Hepatocyte (in vitro differentiated cells): ENCODE results near the gene BORCS5. TPM values are rescaled to one million over a fixed set of nuclear protein-coding genes. Genes with fewer than 3 reads are reported as not detected.

Source experiments
- DNase-seq: peaks from one replicate; pipeline ENCODE4 v3.0.0-alpha.2; 2016; ENCODE audit warnings: low spot score
- H2AFZ ChIP-seq: fragments of 200-600 bp; sonication (generic); 2 replicates; pipeline ENCODE4 v1.6.0; 2016; ENCODE audit warnings: antibody characterized with exemption, mild to moderate bottlenecking
- H3K27ac ChIP-seq: fragments of 200-600 bp; sonication (generic); 2 replicates; pipeline ENCODE4 v1.5.1; 2016; ENCODE audit warnings: mild to moderate bottlenecking
- H3K27me3 ChIP-seq: fragments of 200-600 bp; sonication (generic); 2 replicates; pipeline ENCODE4 v1.6.1; 2016
- H3K36me3 ChIP-seq: fragments of 200-600 bp; sonication (generic); replicated peaks from 2 replicates; pipeline ENCODE4 v1.5.1; 2016; ENCODE audit warnings: low read depth; ENCODE audit not compliant: insufficient read depth
- H3K4me1 ChIP-seq: fragments of 200-600 bp; sonication (generic); 2 replicates; pipeline ENCODE4 v1.5.1; 2016; ENCODE audit warnings: mild to moderate bottlenecking, moderate library complexity; ENCODE audit not compliant: insufficient read depth
- H3K4me2 ChIP-seq: fragments of 200-600 bp; sonication (generic); 2 replicates; pipeline ENCODE4 v1.6.0; 2016
- H3K4me3 ChIP-seq: fragments of 200-600 bp; sonication (generic); 2 replicates; pipeline ENCODE4 v1.5.1; 2016; ENCODE audit warnings: mild to moderate bottlenecking
- H3K79me2 ChIP-seq: fragments of 200-600 bp; sonication (generic); 2 replicates; pipeline ENCODE4 v1.6.0; 2017; ENCODE audit warnings: mild to moderate bottlenecking
- H3K9me2 ChIP-seq: fragments of 200-600 bp; sonication (generic); replicated peaks from 2 replicates; pipeline ENCODE4 v1.6.0; 2017; ENCODE audit warnings: mild to moderate bottlenecking; ENCODE audit not compliant: insufficient read depth
- H3K9me3 ChIP-seq: fragments of 200-600 bp; sonication (generic); 2 replicates; pipeline ENCODE4 v1.5.1; 2016; ENCODE audit warnings: low read depth, mild to moderate bottlenecking
- H4K20me1 ChIP-seq: fragments of 200-600 bp; sonication (generic); 2 replicates; pipeline ENCODE4 v1.6.0; 2016; ENCODE audit warnings: mild to moderate bottlenecking; ENCODE audit not compliant: insufficient read depth, poor library complexity, severe bottlenecking
- EZH2 ChIP-seq: fragments of 200-600 bp; sonication (generic); IDR thresholded peaks from 2 replicates; pipeline ENCODE4 v1.6.1; 2016; ENCODE audit warnings: antibody characterized with exemption, mild to moderate bottlenecking, borderline replicate concordance
- EZH2phosphoT487 ChIP-seq: fragments of 200-600 bp; sonication (generic); IDR thresholded peaks from one replicate; pipeline ENCODE4 v1.6.1; 2018; ENCODE audit warnings: antibody characterized with exemption, mild to moderate bottlenecking, low read depth, moderate library complexity; ENCODE audit not compliant: unreplicated experiment, severe bottlenecking
- WGBS: methylation state at CpG from one replicate; pipeline ENCODE4 v1.1.6; 2016; ENCODE audit warnings: low lambda C conversion rate; ENCODE audit errors: missing lambda C conversion rate; 5-methylcytosine and 5-hydroxymethylcytosine counted together
- polyA plus RNA-seq: library from polyadenylated mRNA; unstranded; fragments of >200 nt; fragmentation: Nextera tagmentation; extraction: Ambion mirVana; gene quantifications from 2 replicates; pipeline ENCODE4 v1.2.1, GENCODE V29; 2016
- total RNA-seq: library from RNA; depleted of rRNA; stranded (reverse); fragments of >200 nt; gene quantifications from 2 replicates; pipeline ENCODE4 v1.2.3, GENCODE V29; 2014
- TF ChIP-seq, protein P1 (sequence below): fragments of 200-600 bp; sonication (generic); IDR thresholded peaks from 2 replicates; pipeline ENCODE4 v1.5.1; 2016; ENCODE audit warnings: antibody characterized with exemption, mild to moderate bottlenecking; ENCODE audit not compliant: poor library complexity

The BORCS5 gene
- total and polyA plus RNA-seq, 2 experiments from 2014 or later = 6.6 to 11.2 TPM

DNA sequence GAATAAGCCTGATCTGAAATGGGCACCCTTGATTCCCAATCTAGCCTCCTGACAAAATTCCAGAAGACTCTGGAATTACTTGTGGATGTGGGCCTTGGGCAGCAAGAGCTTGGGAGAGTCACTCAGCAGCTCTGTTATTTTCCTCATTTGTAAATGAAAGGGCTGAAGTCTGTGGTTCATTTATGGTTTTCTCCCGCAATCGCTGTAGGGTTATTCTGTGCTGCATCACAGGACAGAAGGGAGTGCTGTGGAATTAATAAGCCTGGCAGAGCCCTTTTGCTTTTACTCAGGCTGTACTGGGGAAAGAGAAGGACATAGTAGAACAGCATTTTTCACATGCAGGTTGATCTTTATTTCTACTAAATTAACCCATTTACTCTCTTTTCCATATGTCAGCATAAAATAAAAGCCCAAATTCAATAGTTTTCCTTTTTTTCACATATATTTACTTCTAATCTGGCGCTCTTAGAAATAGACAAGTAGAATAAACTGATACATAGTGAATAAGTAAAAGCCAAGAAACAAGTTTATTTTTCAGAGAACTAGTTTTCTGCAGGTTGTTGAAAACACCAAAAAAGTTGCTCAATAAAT is 156.6 kb downstream of the BORCS5 start:
- no peaks in the 10 kb centered on the region for H4K20me1 ChIP-seq
- peaks cover 6% of the 10 kb centered on the region for H3K4me1 ChIP-seq
- no peak for TF ChIP-seq EZH2phosphoT487
- TF ChIP-seq, protein P1, sequence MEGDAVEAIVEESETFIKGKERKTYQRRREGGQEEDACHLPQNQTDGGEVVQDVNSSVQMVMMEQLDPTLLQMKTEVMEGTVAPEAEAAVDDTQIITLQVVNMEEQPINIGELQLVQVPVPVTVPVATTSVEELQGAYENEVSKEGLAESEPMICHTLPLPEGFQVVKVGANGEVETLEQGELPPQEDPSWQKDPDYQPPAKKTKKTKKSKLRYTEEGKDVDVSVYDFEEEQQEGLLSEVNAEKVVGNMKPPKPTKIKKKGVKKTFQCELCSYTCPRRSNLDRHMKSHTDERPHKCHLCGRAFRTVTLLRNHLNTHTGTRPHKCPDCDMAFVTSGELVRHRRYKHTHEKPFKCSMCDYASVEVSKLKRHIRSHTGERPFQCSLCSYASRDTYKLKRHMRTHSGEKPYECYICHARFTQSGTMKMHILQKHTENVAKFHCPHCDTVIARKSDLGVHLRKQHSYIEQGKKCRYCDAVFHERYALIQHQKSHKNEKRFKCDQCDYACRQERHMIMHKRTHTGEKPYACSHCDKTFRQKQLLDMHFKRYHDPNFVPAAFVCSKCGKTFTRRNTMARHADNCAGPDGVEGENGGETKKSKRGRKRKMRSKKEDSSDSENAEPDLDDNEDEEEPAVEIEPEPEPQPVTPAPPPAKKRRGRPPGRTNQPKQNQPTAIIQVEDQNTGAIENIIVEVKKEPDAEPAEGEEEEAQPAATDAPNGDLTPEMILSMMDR = no peak
- TF ChIP-seq EZH2 = no peak
- no peak overlapping the region for H3K4me3 ChIP-seq
- no peaks in the 10 kb centered on the region for H3K27me3 ChIP-seq
- H3K79me2 ChIP-seq = peaks cover 90% of the 10 kb centered on the region
- H3K9me2 ChIP-seq = no peaks in the 10 kb centered on the region
- no peak overlapping the region for H3K4me2 ChIP-seq
- no peak overlapping the region for H2AFZ ChIP-seq
- no peak for DNase-seq
- H3K27ac ChIP-seq = no peak overlapping the region
- no peaks in the 10 kb centered on the region for H3K36me3 ChIP-seq
- 82% methylated on average over 3 of the region's 3 CpGs for WGBS
- no peaks in the 10 kb centered on the region for H3K9me3 ChIP-seq

DNA sequence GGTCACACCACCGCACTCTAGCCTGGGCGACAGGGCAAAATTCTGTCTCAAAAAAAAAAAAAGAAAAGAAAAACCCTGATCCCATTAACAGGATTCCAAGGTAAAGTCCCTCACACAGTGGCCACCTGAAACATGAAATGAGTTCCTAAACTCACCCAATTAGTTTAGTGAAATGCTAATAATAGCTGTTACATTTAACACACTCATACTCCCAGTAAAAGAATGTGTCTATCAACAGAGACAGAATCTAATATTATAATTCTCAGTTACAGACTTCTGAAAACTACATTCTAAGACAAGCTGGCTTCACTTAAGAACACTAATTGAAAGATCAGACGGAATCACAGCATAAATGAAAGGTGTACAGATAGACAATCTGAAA is 161.6 kb downstream of the BORCS5 start:
- DNase-seq = no peak
- no peaks in the 10 kb centered on the region for H3K9me2 ChIP-seq
- H3K4me1 ChIP-seq = peaks cover 25% of the 10 kb centered on the region
- H3K4me2 ChIP-seq = peak overlapping the region; percentile 5
- H3K27ac ChIP-seq = peak overlapping the region; percentile 92
- H2AFZ ChIP-seq = no peak overlapping the region
- no peaks in the 10 kb centered on the region for H3K36me3 ChIP-seq
- no peaks in the 10 kb centered on the region for H3K27me3 ChIP-seq
- TF ChIP-seq EZH2phosphoT487 = no peak
- no peak for TF ChIP-seq EZH2
- TF ChIP-seq, protein P1 = no peak
- H3K9me3 ChIP-seq = no peaks in the 10 kb centered on the region
- H3K4me3 ChIP-seq = no peak overlapping the region
- H3K79me2 ChIP-seq = peaks cover 79% of the 10 kb centered on the region
- 93% methylated on average over 2 of the region's 3 CpGs for WGBS
- no peaks in the 10 kb centered on the region for H4K20me1 ChIP-seq

DNA sequence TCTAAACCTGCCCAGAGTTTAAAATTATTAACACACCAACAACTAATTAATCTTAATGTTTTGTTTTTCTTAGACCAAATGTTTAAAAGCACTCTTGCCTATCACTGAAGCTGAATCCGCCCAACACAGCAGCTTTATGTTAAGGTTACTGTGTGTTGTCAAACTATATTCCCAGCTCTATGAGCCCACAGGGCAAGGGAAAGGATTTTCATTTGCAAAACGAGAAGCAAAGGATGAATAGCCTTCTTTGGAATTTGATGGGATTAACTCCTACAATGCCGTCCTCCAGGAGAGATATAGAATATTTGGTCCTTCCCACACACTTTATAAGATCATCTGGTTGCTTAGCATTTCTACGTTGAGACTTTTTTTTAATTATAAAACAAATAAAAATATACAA is 162.0 kb downstream of the BORCS5 start:
- H3K4me2 ChIP-seq = no peak overlapping the region

More for the DNA sequence above, 162.0 kb downstream of the BORCS5 start:
- 52% methylated on average over 4 of the region's 4 CpGs for WGBS
- Histone ChIP-seq H3K9me3 (no peaks in the 10 kb centered on the region), H3K9me2 (no peaks in the 10 kb centered on the region), H3K27me3 (no peaks in the 10 kb centered on the region), H3K36me3 (no peaks in the 10 kb centered on the region), H3K4me1 (peaks cover 25% of the 10 kb centered on the region), H3K79me2 (peaks cover 79% of the 10 kb centered on the region), H3K4me3 (no peak overlapping the region), H3K27ac (peak overlapping the region; percentile 92), H4K20me1 (no peaks in the 10 kb centered on the region), H2AFZ (no peak overlapping the region)
- DNase-seq = no peak
- TF ChIP-seq, protein P1 = no peak
- TF ChIP-seq EZH2 = no peak

Other genes with a start within 250 kb of the BORCS5 start
- 35.8 and 42.4 TPM in 2 replicates for gene LRP6, start 90.0 kb upstream of the BORCS5 start, total RNA-seq
- gene LRP6, start 90.0 kb upstream of the BORCS5 start, polyA plus RNA-seq = 17.1 and 17.5 TPM in 2 replicates
- gene MANSC1, start 6.8 kb upstream of the BORCS5 start, total RNA-seq = 14.0 and 17.4 TPM in 2 replicates
- gene MANSC1, start 6.8 kb upstream of the BORCS5 start, polyA plus RNA-seq = 15.4 and 20.5 TPM in 2 replicates
- 74.1 and 78.0 TPM in 2 replicates for gene DUSP16, start 205.8 kb downstream of the BORCS5 start, total RNA-seq
- gene DUSP16, start 205.8 kb downstream of the BORCS5 start, polyA plus RNA-seq = 13.4 and 14.3 TPM in 2 replicates